Measurements from ENCODE around the gene NFE2L2.

DNA sequence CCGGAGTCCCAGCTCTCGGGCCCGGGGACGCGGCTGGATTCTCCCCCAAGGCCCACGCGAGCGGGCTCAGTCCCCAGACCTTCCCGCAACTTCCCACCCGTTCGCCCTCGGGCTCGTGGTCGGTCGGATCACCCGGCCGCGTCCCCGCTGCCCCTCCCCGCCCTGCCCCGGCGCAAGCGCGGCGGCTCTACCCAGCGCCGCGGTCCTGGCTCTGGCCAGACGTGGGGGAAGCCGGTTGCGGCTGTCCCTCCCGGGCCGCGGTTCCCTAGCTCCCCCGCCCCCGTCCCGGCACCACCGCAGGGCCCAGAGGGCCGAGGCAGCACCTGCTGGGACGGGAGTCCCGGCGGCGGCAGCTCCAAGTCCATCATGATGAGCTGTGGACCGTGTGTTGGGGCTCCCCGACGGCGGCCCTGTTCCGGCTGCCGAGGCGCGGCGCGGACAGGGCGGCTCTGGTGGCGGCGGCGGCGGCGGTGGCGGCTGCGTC lies 276 bp downstream of the NFE2L2 start:
- TF ChIP-seq, protein P1, sequence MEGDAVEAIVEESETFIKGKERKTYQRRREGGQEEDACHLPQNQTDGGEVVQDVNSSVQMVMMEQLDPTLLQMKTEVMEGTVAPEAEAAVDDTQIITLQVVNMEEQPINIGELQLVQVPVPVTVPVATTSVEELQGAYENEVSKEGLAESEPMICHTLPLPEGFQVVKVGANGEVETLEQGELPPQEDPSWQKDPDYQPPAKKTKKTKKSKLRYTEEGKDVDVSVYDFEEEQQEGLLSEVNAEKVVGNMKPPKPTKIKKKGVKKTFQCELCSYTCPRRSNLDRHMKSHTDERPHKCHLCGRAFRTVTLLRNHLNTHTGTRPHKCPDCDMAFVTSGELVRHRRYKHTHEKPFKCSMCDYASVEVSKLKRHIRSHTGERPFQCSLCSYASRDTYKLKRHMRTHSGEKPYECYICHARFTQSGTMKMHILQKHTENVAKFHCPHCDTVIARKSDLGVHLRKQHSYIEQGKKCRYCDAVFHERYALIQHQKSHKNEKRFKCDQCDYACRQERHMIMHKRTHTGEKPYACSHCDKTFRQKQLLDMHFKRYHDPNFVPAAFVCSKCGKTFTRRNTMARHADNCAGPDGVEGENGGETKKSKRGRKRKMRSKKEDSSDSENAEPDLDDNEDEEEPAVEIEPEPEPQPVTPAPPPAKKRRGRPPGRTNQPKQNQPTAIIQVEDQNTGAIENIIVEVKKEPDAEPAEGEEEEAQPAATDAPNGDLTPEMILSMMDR (IDR thresholded peaks at IDR 0.05; ENCODE audit: low read length), result no peak
- TF ChIP-seq EZH2 (IDR thresholded peaks at IDR 0.05; ENCODE audit: borderline replicate concordance, low read length), result no peak

All from OCI-LY1 (cell line).